Esophagus muscularis mucosa (tissue), 4 donors: Measurements from ENCODE around the gene ATRN. TPM values are rescaled to one million over a fixed set of nuclear protein-coding genes. Genes with fewer than 3 reads are reported as not detected.
A peak's percentile ranks its signal among the peaks of the same experiment; 100 is the strongest.
"Not testable (repeated sequence)": the region's sequence is repeated elsewhere in the genome, so short reads cannot be mapped to it uniquely, and the experiment has no call there.

ENCODE experiments used
- DNase-seq: peaks from one replicate; pipeline ENCODE4 v3.0.0-alpha.2; 2017; ENCODE audit errors: extremely low spot score
- H3K27ac ChIP-seq, 4 donors: fragments of 200-600 bp; sonication (generic); replicated peaks in 1 of 4; 1 replicate in 3 of 4; 2 replicates in 1 of 4; pipeline ENCODE4 v1.5.1; 2016 to 2019; ENCODE audit warnings: mild to moderate bottlenecking in 1 of 4
- H3K27me3 ChIP-seq, 4 donors: fragments of 200-600 bp; sonication (generic); one replicate each; pipeline versions ENCODE4 v1.5.1 to v1.6.0; 2016 to 2019
- H3K36me3 ChIP-seq, 4 donors: fragments of 200-600 bp; sonication (generic); one replicate each; pipeline ENCODE4 v1.5.1; 2016 to 2019
- H3K4me1 ChIP-seq, 4 donors: fragments of 200-600 bp; sonication (generic); one replicate each; pipeline ENCODE4 v1.5.1; 2016 to 2019
- H3K4me3 ChIP-seq, 4 donors: fragments of 200-600 bp; sonication (generic); 1 replicate in 2 of 4; 2 replicates in 2 of 4; pipeline ENCODE4 v1.5.1; 2016 to 2019; ENCODE audit warnings: mild to moderate bottlenecking in 4 of 4, moderate library complexity in 1 of 4
- H3K9me3 ChIP-seq, 4 donors: fragments of 200-600 bp; sonication (generic); 1 replicate in 3 of 4; 2 replicates in 1 of 4; pipeline ENCODE4 v1.5.1; 2016 to 2019
- CTCF ChIP-seq, 3 experiments: fragments of 200-600 bp in 2 of 3; fragments of 450-650 bp in 1 of 3; sonication (generic) in 2 of 3; IDR thresholded peaks; one replicate each; pipeline ENCODE4 v1.5.1; 2017 to 2019; ENCODE audit warnings: antibody characterized with exemption in 3 of 3, mild to moderate bottlenecking in 2 of 3, moderate library complexity in 1 of 3
- EP300 ChIP-seq: sonication (generic); formaldehyde crosslinking; IDR thresholded peaks from one replicate; pipeline ENCODE4 v1.6.1; 2017; ENCODE audit warnings: antibody characterized with exemption
- POLR2A ChIP-seq: fragments of 450-650 bp; IDR thresholded peaks from one replicate; pipeline ENCODE4 v1.6.1; 2017; ENCODE audit warnings: antibody characterized with exemption, moderate library complexity, mild to moderate bottlenecking, low read depth
- POLR2AphosphoS5 ChIP-seq, 2 donors: sonication (generic); formaldehyde crosslinking; IDR thresholded peaks; one replicate each; pipeline ENCODE4 v1.6.1; 2017; ENCODE audit warnings: antibody characterized with exemption in 2 of 2
- WGBS: methylation state at CpG from one replicate; pipeline ENCODE4 v1.1.5; 2018; 5-methylcytosine and 5-hydroxymethylcytosine counted together
- intact Hi-C: fragments of 100-400 bp; cut with DNase I; formaldehyde crosslinking; loops from one replicate; pipeline ENCODE4 v1.15.1; 2023
- total RNA-seq, 4 donors: library from RNA; depleted of rRNA; stranded (reverse); fragments of >200 nt; gene quantifications; one replicate each; pipeline versions ENCODE4 v1.1.0 to v1.2.1, GENCODE V29; 2016

The ATRN gene
- total RNA-seq, 4 donors from 2014 or later, result 14.1 to 19.1 (median 18.0) TPM

GRCh38 chr20:3595541-3595940 is 124.7 kb downstream of the ATRN start:
- Histone ChIP-seq H3K36me3 (peaks cover 56 to 93% (median 80%) of the 10 kb centered on the region in 4 donors), H3K27me3 (no peaks in the 10 kb centered on the region), H3K27ac (no peak overlapping the region), H3K4me1 (no peaks in the 10 kb centered on the region), H3K9me3 (no peaks in the 10 kb centered on the region), H3K4me3 (no peak overlapping the region)
- TF ChIP-seq CTCF (IDR thresholded peaks at IDR 0.05) (no peak), POLR2AphosphoS5 (IDR thresholded peaks at IDR 0.05) (no peak), POLR2A (no peak), EP300 (no peak)
- intact Hi-C loops, result no loop called here
- 94% methylated on average over 4 of the region's 4 CpGs for WGBS
- peak; percentile 17 for DNase-seq

- H3K27me3 ChIP-seq, result no peaks in the 10 kb centered on the region
- 75% methylated on average over 2 of the region's 2 CpGs for WGBS
- TF ChIP-seq CTCF (IDR thresholded peaks at IDR 0.05) (no peak), POLR2A (no peak), EP300 (no peak), POLR2AphosphoS5 (IDR thresholded peaks at IDR 0.05) (no peak)
- intact Hi-C loops, result no loop called here
- no peaks in the 10 kb centered on the region for H3K4me1 ChIP-seq
- H3K9me3 ChIP-seq, result no peaks in the 10 kb centered on the region
- no peak overlapping the region for H3K4me3 ChIP-seq
- H3K36me3 ChIP-seq, result peaks cover 17 to 85% (median 52%) of the 10 kb centered on the region in 4 donors
- H3K27ac ChIP-seq, result no peak overlapping the region
- peak; percentile 21 for DNase-seq
Observed at GRCh38 chr20:3603108-3603507, 132.3 kb downstream of the ATRN start.

- intact Hi-C loops, H3K27ac ChIP-seq, H3K9me3 ChIP-seq, H3K4me3 ChIP-seq, H3K27me3 ChIP-seq, H3K4me1 ChIP-seq: not testable (repeated sequence)
- DNase-seq, result peak; percentile 37
- WGBS, result 94% methylated on average over 4 of the region's 4 CpGs
- H3K36me3 ChIP-seq, result peaks cover 13 to 62% (median 34%) of the 10 kb centered on the region in 4 donors
Observed at GRCh38 chr20:3605386-3605886, 134.6 kb downstream of the ATRN start.

- TF ChIP-seq CTCF (IDR thresholded peaks at IDR 0.05) (no peak), EP300 (no peak), POLR2AphosphoS5 (IDR thresholded peaks at IDR 0.05) (no peak), POLR2A (no peak)
- H3K36me3 ChIP-seq, result peaks cover 13 to 56% (median 32%) of the 10 kb centered on the region in 4 donors
- 78% methylated on average over 3 of the region's 3 CpGs for WGBS
- no peak overlapping the region for H3K27ac ChIP-seq
- intact Hi-C loops, result no loop called here
- peak; percentile 14 for DNase-seq
- H3K4me3 ChIP-seq, result no peak overlapping the region
- H3K27me3 ChIP-seq, result no peaks in the 10 kb centered on the region
- no peaks in the 10 kb centered on the region for H3K4me1 ChIP-seq
- no peaks in the 10 kb centered on the region for H3K9me3 ChIP-seq
Observed at GRCh38 chr20:3606021-3606420, 135.2 kb downstream of the ATRN start.

- Histone ChIP-seq H3K27ac (no peak overlapping the region), H3K9me3 (no peaks in the 10 kb centered on the region), H3K27me3 (no peaks in the 10 kb centered on the region), H3K4me1 (peaks cover 0 to 4% (median 0%) of the 10 kb centered on the region in 4 donors), H3K36me3 (peaks cover 0 to 12% (median 3%) of the 10 kb centered on the region in 4 donors), H3K4me3 (no peak overlapping the region)
- no peak for DNase-seq
- intact Hi-C loops, result no loop called here
- WGBS, result 33% methylated on average over 1 of the region's 1 CpG
- TF ChIP-seq EP300 (no peak), POLR2AphosphoS5 (IDR thresholded peaks at IDR 0.05) (no peak), POLR2A (no peak), CTCF (IDR thresholded peaks at IDR 0.05) (no peak)
Observed at GRCh38 chr20:3611901-3612300, 141.1 kb downstream of the ATRN start.
